ENCODE data around the gene NKPD1. TPM values are rescaled to one million over a fixed set of nuclear protein-coding genes. Genes with fewer than 3 reads are reported as not detected.

NKPD1 gene
- total and polyA plus RNA-seq, 2 donors (not counting 3 experiments of a cell fraction or from before 2014, with no cell fraction given): 0.04 TPM; not detected in 1

DNA sequence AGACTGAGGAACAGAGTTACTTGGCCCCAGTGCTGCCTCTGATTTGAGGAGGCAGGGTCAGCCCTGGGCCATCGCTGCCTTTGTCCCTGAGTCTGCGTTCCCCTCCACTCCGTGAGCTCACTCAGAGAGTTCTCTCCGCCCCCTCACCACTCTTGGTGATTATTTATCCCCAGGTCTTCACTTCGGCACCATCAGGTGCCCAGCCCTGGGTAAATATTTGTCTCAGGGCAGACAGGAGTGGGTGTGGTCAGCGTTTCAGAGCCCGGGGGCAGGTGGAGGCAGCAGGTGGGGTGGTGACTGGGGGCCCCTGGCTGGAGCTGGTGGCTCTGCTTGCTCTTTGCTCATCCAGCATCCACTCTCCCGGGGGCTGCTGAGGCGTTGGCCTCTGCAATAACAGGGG lies 47.2 kb downstream of the NKPD1 start:
- no peak for FAIRE-seq
- Histone ChIP-seq H3K27ac (ENCODE audit: insufficient read depth, low read depth, low read length) (no peak overlapping the region), H3K9ac (replicated peaks; ENCODE audit: extremely low read depth, insufficient read depth, low read length) (no peak overlapping the region), H3K4me1 (ENCODE audit: control insufficient read depth, extremely low read depth, insufficient read depth, low read length) (no peaks in the 10 kb centered on the region), H3K4me2 (ENCODE audit: insufficient read depth, low read length) (no peak overlapping the region), H3K79me2 (ENCODE audit: control insufficient read depth, insufficient read depth, low read length) (peaks cover 64% of the 10 kb centered on the region), H2AFZ (ENCODE audit: low read depth, low read length) (no peak overlapping the region), H3K4me3 (replicated peaks in 1 of 3; ENCODE audit: insufficient read depth in 1 of 3, low read depth in 1 of 3, low read length in 3 of 3) (no peak overlapping the region), H3K9me3 (replicated peaks; ENCODE audit: control insufficient read depth, insufficient read depth, low read length) (no peaks in the 10 kb centered on the region), H4K20me1 (replicated peaks; ENCODE audit: control insufficient read depth, extremely low read depth, insufficient read depth, low read length) (no peaks in the 10 kb centered on the region), H3K9me1 (replicated peaks; ENCODE audit: control insufficient read depth, extremely low read depth, insufficient read depth, low read length) (no peaks in the 10 kb centered on the region), H3K36me3 (ENCODE audit: control insufficient read depth in 2 of 2, extremely low read depth in 1 of 2, insufficient read depth in 2 of 2, low read length in 2 of 2) (no peaks in the 10 kb centered on the region), H3K27me3 (ENCODE audit: control insufficient read depth in 2 of 2, insufficient read depth in 2 of 2, low read length in 2 of 2) (no peaks in the 10 kb centered on the region)
- no peak for DNase-seq (ENCODE audit: low read depth, low spot score)
- TF ChIP-seq GATA2 (IDR thresholded peaks at IDR 0.05; ENCODE audit: insufficient read depth, insufficient read length, low read depth, low read length): no peak
- TF ChIP-seq FOS (IDR thresholded peaks at IDR 0.05; ENCODE audit: borderline replicate concordance, insufficient read depth, low read length): no peak
- no TSS peak for BruUV-seq (replicated peaks)
- intact Hi-C loops (cut with micrococcal nuclease): no loop called here
- ChIA-PET POLR2A (no interaction called here), CTCF (interaction anchor here (0.6 to 1.4 kb wide), 5 partner anchors 10 to 133 kb away, joined by 3 to 5 read pairs (median 3); no protein-coding TSS in a partner anchor)
- dilution Hi-C loops (cut with MboI; ENCODE audit: extremely low pct_ligation_motif_present, low sequenced_read_pairs): no loop called here

GRCh38 chr19:45112111-45112827 lies 48.5 kb downstream of the NKPD1 start:
- FAIRE-seq (no peak), DNase-seq (ENCODE audit: low read depth, low spot score) (no peak)
- Histone ChIP-seq H3K4me3 (replicated peaks in 1 of 3; ENCODE audit: insufficient read depth in 1 of 3, low read depth in 1 of 3, low read length in 3 of 3) (no peak overlapping the region), H3K4me1 (ENCODE audit: control insufficient read depth, extremely low read depth, insufficient read depth, low read length) (no peaks in the 10 kb centered on the region), H2AFZ (ENCODE audit: low read depth, low read length) (no peak overlapping the region), H3K27me3 (ENCODE audit: control insufficient read depth in 2 of 2, insufficient read depth in 2 of 2, low read length in 2 of 2) (no peaks in the 10 kb centered on the region), H3K79me2 (ENCODE audit: control insufficient read depth, insufficient read depth, low read length) (peaks cover 71% of the 10 kb centered on the region), H3K36me3 (ENCODE audit: control insufficient read depth in 2 of 2, extremely low read depth in 1 of 2, insufficient read depth in 2 of 2, low read length in 2 of 2) (no peaks in the 10 kb centered on the region), H3K9me1 (replicated peaks; ENCODE audit: control insufficient read depth, extremely low read depth, insufficient read depth, low read length) (no peaks in the 10 kb centered on the region), H3K27ac (ENCODE audit: insufficient read depth, low read depth, low read length) (no peak overlapping the region), H3K9me3 (replicated peaks; ENCODE audit: control insufficient read depth, insufficient read depth, low read length) (no peaks in the 10 kb centered on the region), H3K9ac (replicated peaks; ENCODE audit: extremely low read depth, insufficient read depth, low read length) (no peak overlapping the region), H3K4me2 (ENCODE audit: insufficient read depth, low read length) (no peak overlapping the region), H4K20me1 (replicated peaks; ENCODE audit: control insufficient read depth, extremely low read depth, insufficient read depth, low read length) (no peaks in the 10 kb centered on the region)
- intact Hi-C loops (cut with micrococcal nuclease): no loop called here
- POLR2A ChIA-PET: no interaction called here
- no TSS peak for BruUV-seq (replicated peaks)
- dilution Hi-C loops (cut with MboI; ENCODE audit: extremely low pct_ligation_motif_present, low sequenced_read_pairs): no loop called here
- TF ChIP-seq MYC (IDR thresholded peaks at IDR 0.05; ENCODE audit: low read depth, low read length) (no peak), POLR2A (IDR thresholded peaks at IDR 0.05; ENCODE audit: low read depth, low read length) (no peak), JUN (IDR thresholded peaks at IDR 0.05; ENCODE audit: borderline replicate concordance, insufficient read depth, insufficient read length, low read depth) (no peak), EZH2 (IDR thresholded peaks at IDR 0.05; ENCODE audit: borderline replicate concordance, low read depth, low read length, severe bottlenecking) (no peak), FOS (IDR thresholded peaks at IDR 0.05; ENCODE audit: borderline replicate concordance, insufficient read depth, low read length) (no peak), POLR2AphosphoS5 (IDR thresholded peaks at IDR 0.05; ENCODE audit: insufficient read depth, low read depth, low read length) (no peak), GATA2 (IDR thresholded peaks at IDR 0.05; ENCODE audit: insufficient read depth, insufficient read length, low read depth, low read length) (no peak)
- TF ChIP-seq, protein P1, sequence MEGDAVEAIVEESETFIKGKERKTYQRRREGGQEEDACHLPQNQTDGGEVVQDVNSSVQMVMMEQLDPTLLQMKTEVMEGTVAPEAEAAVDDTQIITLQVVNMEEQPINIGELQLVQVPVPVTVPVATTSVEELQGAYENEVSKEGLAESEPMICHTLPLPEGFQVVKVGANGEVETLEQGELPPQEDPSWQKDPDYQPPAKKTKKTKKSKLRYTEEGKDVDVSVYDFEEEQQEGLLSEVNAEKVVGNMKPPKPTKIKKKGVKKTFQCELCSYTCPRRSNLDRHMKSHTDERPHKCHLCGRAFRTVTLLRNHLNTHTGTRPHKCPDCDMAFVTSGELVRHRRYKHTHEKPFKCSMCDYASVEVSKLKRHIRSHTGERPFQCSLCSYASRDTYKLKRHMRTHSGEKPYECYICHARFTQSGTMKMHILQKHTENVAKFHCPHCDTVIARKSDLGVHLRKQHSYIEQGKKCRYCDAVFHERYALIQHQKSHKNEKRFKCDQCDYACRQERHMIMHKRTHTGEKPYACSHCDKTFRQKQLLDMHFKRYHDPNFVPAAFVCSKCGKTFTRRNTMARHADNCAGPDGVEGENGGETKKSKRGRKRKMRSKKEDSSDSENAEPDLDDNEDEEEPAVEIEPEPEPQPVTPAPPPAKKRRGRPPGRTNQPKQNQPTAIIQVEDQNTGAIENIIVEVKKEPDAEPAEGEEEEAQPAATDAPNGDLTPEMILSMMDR (IDR thresholded peaks at IDR 0.05; ENCODE audit: extremely low read depth in 1 of 2, insufficient read depth in 1 of 2, low read depth in 1 of 2, low read length in 2 of 2): no peak
- TF ChIP-seq, protein P2, sequence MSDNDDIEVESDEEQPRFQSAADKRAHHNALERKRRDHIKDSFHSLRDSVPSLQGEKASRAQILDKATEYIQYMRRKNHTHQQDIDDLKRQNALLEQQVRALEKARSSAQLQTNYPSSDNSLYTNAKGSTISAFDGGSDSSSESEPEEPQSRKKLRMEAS (IDR thresholded peaks at IDR 0.05; ENCODE audit: insufficient read depth, insufficient read length): no peak
- CTCF ChIA-PET: interaction anchor here (1.4 kb wide), 1 partner anchor 13 kb away, joined by 5 read pairs; no protein-coding TSS in a partner anchor

Data from endothelial cell of umbilical vein (primary cell).